ENCODE data around the gene TM9SF2. TPM values are rescaled to one million over a fixed set of nuclear protein-coding genes. Genes with fewer than 3 reads are reported as not detected.
"Not testable (repeated sequence)": the region's sequence is repeated elsewhere in the genome, so short reads cannot be mapped to it uniquely, and the experiment has no call there.

Gene TM9SF2
- total RNA-seq, 2 experiments from 2014 or later, result 58.4 to 59.7 TPM

GRCh38 chr13:99558570-99559180, 57.4 kb downstream of the TM9SF2 start:
- Mint-ChIP-seq H3K4me1 (no peaks in the 10 kb centered on the region), H3K27me3 (no peaks in the 10 kb centered on the region), H3K36me3 (peaks cover 41% of the 10 kb centered on the region), H3K27ac (no peak overlapping the region), H3K4me3 (no peak overlapping the region), H3K9me3 (no peaks in the 10 kb centered on the region)
- POLR2A ChIA-PET, result no interaction called here
- DNase-seq, result no peak
- ATAC-seq (ENCODE audit: low read depth), result no peak

- Mint-ChIP-seq H3K36me3 (peaks cover 40% of the 10 kb centered on the region), H3K9me3 (no peaks in the 10 kb centered on the region), H3K4me3 (no peak overlapping the region), H3K27me3 (no peaks in the 10 kb centered on the region), H3K4me1 (no peaks in the 10 kb centered on the region), H3K27ac (no peak overlapping the region)
- ATAC-seq (ENCODE audit: low read depth) (no peak), DNase-seq (no peak)
- POLR2A ChIA-PET, result interaction anchor here (0.7 to 1.4 kb wide), 3 partner anchors 14 to 58 kb away, joined by 3 to 4 read pairs (median 3); no protein-coding TSS in a partner anchor
Observed at GRCh38 chr13:99559560-99559959, 58.3 kb downstream of the TM9SF2 start.

- H3K27me3 Mint-ChIP-seq, result no peaks in the 10 kb centered on the region
- H3K9me3 Mint-ChIP-seq, result peaks cover 1% of the 10 kb centered on the region
- no peak overlapping the region for H3K27ac Mint-ChIP-seq
- H3K4me3 Mint-ChIP-seq, result no peak overlapping the region
- ATAC-seq (ENCODE audit: low read depth), result no peak
- peaks cover 6% of the 10 kb centered on the region for H3K4me1 Mint-ChIP-seq
- H3K36me3 Mint-ChIP-seq, result peaks cover 30% of the 10 kb centered on the region
- DNase-seq, result no peak
- POLR2A ChIA-PET, result no interaction called here
Observed at GRCh38 chr13:99563404-99563803, 62.1 kb downstream of the TM9SF2 start.

GRCh38 chr13:99564386-99564785, 63.1 kb downstream of the TM9SF2 start:
- Mint-ChIP-seq H3K27ac (no peak overlapping the region), H3K9me3 (peaks cover 3% of the 10 kb centered on the region), H3K4me3 (no peak overlapping the region), H3K27me3 (no peaks in the 10 kb centered on the region), H3K4me1 (peaks cover 6% of the 10 kb centered on the region), H3K36me3 (peaks cover 27% of the 10 kb centered on the region)
- ATAC-seq (ENCODE audit: low read depth), result no peak
- DNase-seq, result no peak
- POLR2A ChIA-PET, result no interaction called here

GRCh38 chr13:99565478-99566124, 64.3 kb downstream of the TM9SF2 start:
- peak; percentile 19 for ATAC-seq (ENCODE audit: low read depth)
- Mint-ChIP-seq H3K9me3 (peaks cover 3% of the 10 kb centered on the region), H3K27ac (no peak overlapping the region), H3K4me1 (peaks cover 6% of the 10 kb centered on the region), H3K27me3 (no peaks in the 10 kb centered on the region), H3K4me3 (peak overlapping the region; percentile 64), H3K36me3 (peaks cover 24% of the 10 kb centered on the region)
- DNase-seq, result no peak
- POLR2A ChIA-PET, result no interaction called here

GRCh38 chr13:99566125-99567083, 65.1 kb downstream of the TM9SF2 start:
- Mint-ChIP-seq H3K9me3 (peaks cover 3% of the 10 kb centered on the region), H3K4me3 (peak overlapping the region; percentile 64), H3K27me3 (no peaks in the 10 kb centered on the region), H3K4me1 (peaks cover 6% of the 10 kb centered on the region), H3K27ac (no peak overlapping the region), H3K36me3 (peaks cover 22% of the 10 kb centered on the region)
- DNase-seq (no peak), ATAC-seq (ENCODE audit: low read depth) (peak; percentile 47)
- POLR2A ChIA-PET, result no interaction called here

GRCh38 chr13:99568901-99569300, 67.6 kb downstream of the TM9SF2 start:
- H3K9me3 Mint-ChIP-seq, H3K27ac Mint-ChIP-seq, POLR2A ChIA-PET: not testable (repeated sequence)

GRCh38 chr13:99572131-99572530, 70.9 kb downstream of the TM9SF2 start:
- POLR2A ChIA-PET, result no interaction called here
- Mint-ChIP-seq H3K4me1 (peaks cover 2% of the 10 kb centered on the region), H3K4me3 (no peak overlapping the region), H3K9me3 (peaks cover 3% of the 10 kb centered on the region), H3K36me3 (peaks cover 2% of the 10 kb centered on the region), H3K27me3 (no peaks in the 10 kb centered on the region), H3K27ac (no peak overlapping the region)
- DNase-seq, result no peak
- ATAC-seq (ENCODE audit: low read depth), result no peak

More at GRCh38 chr13:99568901-99569300, 67.6 kb downstream of the TM9SF2 start:
- H3K4me1 Mint-ChIP-seq; H3K27me3 Mint-ChIP-seq; ATAC-seq (ENCODE audit: low read depth); H3K4me3 Mint-ChIP-seq; DNase-seq: not testable (repeated sequence)
- H3K36me3 Mint-ChIP-seq, result peaks cover 17% of the 10 kb centered on the region

GRCh38 chr13:99572921-99573320, 71.6 kb downstream of the TM9SF2 start:
- H3K4me3 Mint-ChIP-seq, result no peak overlapping the region
- no peak for ATAC-seq (ENCODE audit: low read depth)
- H3K27ac Mint-ChIP-seq, result no peak overlapping the region
- DNase-seq, result no peak
- peaks cover 2% of the 10 kb centered on the region for H3K36me3 Mint-ChIP-seq
- peaks cover 3% of the 10 kb centered on the region for H3K9me3 Mint-ChIP-seq
- POLR2A ChIA-PET, result no interaction called here
- no peaks in the 10 kb centered on the region for H3K27me3 Mint-ChIP-seq
- peaks cover 2% of the 10 kb centered on the region for H3K4me1 Mint-ChIP-seq

GRCh38 chr13:99575376-99576120, 74.3 kb downstream of the TM9SF2 start:
- Mint-ChIP-seq H3K9me3 (no peaks in the 10 kb centered on the region), H3K36me3 (no peaks in the 10 kb centered on the region), H3K4me1 (peaks cover 4% of the 10 kb centered on the region), H3K27ac (no peak overlapping the region), H3K4me3 (no peak overlapping the region), H3K27me3 (no peaks in the 10 kb centered on the region)
- no peak for ATAC-seq (ENCODE audit: low read depth)
- no peak for DNase-seq
- POLR2A ChIA-PET, result no interaction called here

GRCh38 chr13:99577934-99578917, 77.0 kb downstream of the TM9SF2 start:
- ATAC-seq (ENCODE audit: low read depth), result no peak
- peaks cover 4% of the 10 kb centered on the region for H3K4me1 Mint-ChIP-seq

GRCh38 chr13:99580500-99581268, 79.4 kb downstream of the TM9SF2 start:
- Mint-ChIP-seq H3K27ac (no peak overlapping the region), H3K27me3 (peaks cover 3% of the 10 kb centered on the region)

More at GRCh38 chr13:99577934-99578917, 77.0 kb downstream of the TM9SF2 start:
- Mint-ChIP-seq H3K4me3 (no peak overlapping the region), H3K9me3 (no peaks in the 10 kb centered on the region), H3K27me3 (no peaks in the 10 kb centered on the region), H3K27ac (no peak overlapping the region), H3K36me3 (no peaks in the 10 kb centered on the region)
- no peak for DNase-seq
- POLR2A ChIA-PET, result no interaction called here

More at GRCh38 chr13:99580500-99581268, 79.4 kb downstream of the TM9SF2 start:
- H3K4me3 Mint-ChIP-seq, result no peak overlapping the region
- H3K9me3 Mint-ChIP-seq, result no peaks in the 10 kb centered on the region
- ATAC-seq (ENCODE audit: low read depth) (no peak), DNase-seq (no peak)
- POLR2A ChIA-PET, result no interaction called here
- peaks cover 2% of the 10 kb centered on the region for H3K4me1 Mint-ChIP-seq
- H3K36me3 Mint-ChIP-seq, result no peaks in the 10 kb centered on the region

Measured in activated naive CD8-positive, alpha-beta T cell treated with anti-CD3 and anti-CD28 coated beads, Interleukin-2, amount 10 ng/mL, durations not matched to agents 7 days and 5 days (primary cell).